Right atrium auricular region (tissue), 2 donors: ENCODE results near the gene PFDN1. TPM values are rescaled to one million over a fixed set of nuclear protein-coding genes. Genes with fewer than 3 reads are reported as not detected.

Experiments used
- DNase-seq: peaks from one replicate; pipeline ENCODE4 v3.0.0-alpha.2; 2019; ENCODE audit warnings: low spot score
- H3K27ac ChIP-seq, 2 donors: fragments of 200-600 bp; sonication (generic); 1 replicate in 1 of 2; 2 replicates in 1 of 2; pipeline ENCODE4 v1.5.1; 2016 to 2019
- H3K27me3 ChIP-seq, 2 donors: fragments of 200-600 bp; sonication (generic); one replicate each; pipeline versions ENCODE4 v1.5.1 to v1.6.0; 2017 to 2019
- H3K36me3 ChIP-seq: fragments of 200-600 bp; sonication (generic); one replicate; pipeline ENCODE4 v1.5.1; 2016
- H3K4me1 ChIP-seq, 2 donors: fragments of 200-600 bp; sonication (generic); one replicate each; pipeline versions ENCODE4 v1.5.1 to v1.6.0; 2017 to 2019
- H3K4me3 ChIP-seq, 2 donors: fragments of 200-600 bp; sonication (generic); 1 replicate in 1 of 2; 2 replicates in 1 of 2; pipeline ENCODE4 v1.5.1; 2017 to 2019; ENCODE audit warnings: mild to moderate bottlenecking in 1 of 2, moderate library complexity in 1 of 2
- H3K9me3 ChIP-seq, 2 donors: fragments of 200-600 bp; sonication (generic); one replicate each; pipeline ENCODE4 v1.5.1; 2019
- total RNA-seq, 2 donors: library from RNA; depleted of rRNA; stranded (reverse); fragments of >200 nt; gene quantifications; one replicate each; pipeline ENCODE4 v1.1.0, GENCODE V29; 2016
- TF ChIP-seq, protein P1 (sequence below), 2 donors: fragments of 200-600 bp; sonication (generic); IDR thresholded peaks; one replicate each; pipeline ENCODE4 v1.5.1; 2019; ENCODE audit warnings: antibody characterized with exemption in 2 of 2

Gene PFDN1
- total RNA-seq, 2 donors from 2014 or later: 80.4 to 123 TPM

DNA sequence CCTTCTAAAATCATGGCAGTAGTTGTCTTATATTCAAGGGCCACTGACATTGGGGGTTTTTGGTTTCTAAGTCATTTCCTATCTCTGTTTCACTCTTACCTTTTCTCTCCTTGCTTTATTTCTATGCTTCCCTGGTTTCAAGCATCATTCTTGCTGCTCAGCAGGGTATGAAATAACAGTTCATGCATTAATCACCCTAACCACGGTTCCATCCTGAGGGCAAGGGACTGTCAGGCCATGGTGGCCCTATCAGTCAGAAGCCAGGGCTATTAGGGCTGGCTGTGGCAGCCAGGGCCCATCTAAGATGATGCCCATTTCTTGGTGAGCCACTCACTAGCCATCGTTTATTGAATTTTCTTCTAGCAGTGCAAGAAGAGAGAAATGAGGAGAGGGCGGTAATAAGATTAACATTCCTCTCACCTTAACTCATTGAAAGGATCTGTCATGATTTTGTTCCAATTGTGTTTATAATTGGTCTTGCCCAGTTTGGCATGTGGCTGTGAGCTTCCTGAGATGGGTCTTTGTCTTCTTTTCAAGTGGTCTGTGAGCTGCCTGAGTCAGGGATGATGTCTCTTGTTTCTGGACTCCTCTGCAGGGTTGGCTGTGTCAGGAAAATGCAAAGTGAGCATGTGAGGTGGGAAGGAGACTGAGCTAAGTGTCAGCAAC is 82.7 kb downstream of the PFDN1 start:
- Histone ChIP-seq H3K4me3 (no peak overlapping the region), H3K36me3 (no peaks in the 10 kb centered on the region), H3K27ac (peak overlapping the region; percentile 83 to 88), H3K4me1 (peaks cover 0 to 92% of the 10 kb centered on the region in 2 donors), H3K9me3 (no peaks in the 10 kb centered on the region), H3K27me3 (no peaks in the 10 kb centered on the region)
- TF ChIP-seq, protein P1, sequence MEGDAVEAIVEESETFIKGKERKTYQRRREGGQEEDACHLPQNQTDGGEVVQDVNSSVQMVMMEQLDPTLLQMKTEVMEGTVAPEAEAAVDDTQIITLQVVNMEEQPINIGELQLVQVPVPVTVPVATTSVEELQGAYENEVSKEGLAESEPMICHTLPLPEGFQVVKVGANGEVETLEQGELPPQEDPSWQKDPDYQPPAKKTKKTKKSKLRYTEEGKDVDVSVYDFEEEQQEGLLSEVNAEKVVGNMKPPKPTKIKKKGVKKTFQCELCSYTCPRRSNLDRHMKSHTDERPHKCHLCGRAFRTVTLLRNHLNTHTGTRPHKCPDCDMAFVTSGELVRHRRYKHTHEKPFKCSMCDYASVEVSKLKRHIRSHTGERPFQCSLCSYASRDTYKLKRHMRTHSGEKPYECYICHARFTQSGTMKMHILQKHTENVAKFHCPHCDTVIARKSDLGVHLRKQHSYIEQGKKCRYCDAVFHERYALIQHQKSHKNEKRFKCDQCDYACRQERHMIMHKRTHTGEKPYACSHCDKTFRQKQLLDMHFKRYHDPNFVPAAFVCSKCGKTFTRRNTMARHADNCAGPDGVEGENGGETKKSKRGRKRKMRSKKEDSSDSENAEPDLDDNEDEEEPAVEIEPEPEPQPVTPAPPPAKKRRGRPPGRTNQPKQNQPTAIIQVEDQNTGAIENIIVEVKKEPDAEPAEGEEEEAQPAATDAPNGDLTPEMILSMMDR (IDR thresholded peaks at IDR 0.05): no peak
- DNase-seq: no peak

DNA sequence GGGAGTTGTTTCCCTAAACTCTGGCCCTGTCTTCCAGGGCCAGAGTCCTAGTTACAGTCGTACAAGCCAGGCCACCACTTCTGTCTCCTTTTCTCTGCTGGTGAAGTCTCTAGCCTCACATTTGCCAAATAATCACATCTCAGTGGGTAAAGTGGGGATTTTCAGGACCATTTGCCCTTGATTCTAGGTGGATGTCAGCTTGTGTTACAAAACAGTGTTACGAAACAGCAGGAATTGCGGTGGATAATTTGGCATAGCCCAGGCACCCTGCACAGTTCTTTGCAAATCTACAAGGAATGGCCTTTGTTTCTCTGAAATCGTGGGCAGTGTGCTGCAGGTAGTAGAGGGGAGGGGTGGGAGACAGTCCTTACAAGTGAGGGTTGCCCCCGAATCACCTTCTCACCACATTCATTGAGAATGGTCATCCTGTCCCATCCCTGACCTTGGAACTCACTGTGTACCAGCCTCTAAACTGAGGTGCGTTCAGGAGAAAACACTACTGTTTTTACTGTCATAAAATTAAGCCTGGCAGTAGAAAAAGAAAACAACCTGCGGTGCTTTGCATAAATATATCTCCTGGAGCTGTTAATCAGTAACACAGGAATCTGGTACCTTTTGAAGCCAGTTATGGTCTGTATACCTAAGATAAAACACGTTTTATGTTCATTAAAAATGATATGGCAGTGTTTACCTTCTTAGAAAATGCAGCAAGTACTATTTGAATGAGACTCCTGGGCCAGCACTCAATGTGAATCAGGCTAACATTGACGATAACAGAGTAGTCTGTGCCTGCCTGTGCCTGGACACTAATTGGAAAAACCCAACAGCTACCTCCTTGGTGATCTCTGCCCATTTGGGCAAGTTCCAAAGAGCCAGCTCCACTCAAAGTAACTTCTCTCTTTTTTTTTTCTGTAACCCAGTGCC is 83.6 kb downstream of the PFDN1 start:
- H3K4me1 ChIP-seq: peaks cover 0 to 96% of the 10 kb centered on the region in 2 donors
- TF ChIP-seq, protein P1 (IDR thresholded peaks at IDR 0.05): no peak
- H3K9me3 ChIP-seq: no peaks in the 10 kb centered on the region
- H3K4me3 ChIP-seq: no peak overlapping the region
- no peaks in the 10 kb centered on the region for H3K27me3 ChIP-seq
- no peaks in the 10 kb centered on the region for H3K36me3 ChIP-seq
- H3K27ac ChIP-seq: peak overlapping the region; percentile 83 to 88
- no peak for DNase-seq

DNA sequence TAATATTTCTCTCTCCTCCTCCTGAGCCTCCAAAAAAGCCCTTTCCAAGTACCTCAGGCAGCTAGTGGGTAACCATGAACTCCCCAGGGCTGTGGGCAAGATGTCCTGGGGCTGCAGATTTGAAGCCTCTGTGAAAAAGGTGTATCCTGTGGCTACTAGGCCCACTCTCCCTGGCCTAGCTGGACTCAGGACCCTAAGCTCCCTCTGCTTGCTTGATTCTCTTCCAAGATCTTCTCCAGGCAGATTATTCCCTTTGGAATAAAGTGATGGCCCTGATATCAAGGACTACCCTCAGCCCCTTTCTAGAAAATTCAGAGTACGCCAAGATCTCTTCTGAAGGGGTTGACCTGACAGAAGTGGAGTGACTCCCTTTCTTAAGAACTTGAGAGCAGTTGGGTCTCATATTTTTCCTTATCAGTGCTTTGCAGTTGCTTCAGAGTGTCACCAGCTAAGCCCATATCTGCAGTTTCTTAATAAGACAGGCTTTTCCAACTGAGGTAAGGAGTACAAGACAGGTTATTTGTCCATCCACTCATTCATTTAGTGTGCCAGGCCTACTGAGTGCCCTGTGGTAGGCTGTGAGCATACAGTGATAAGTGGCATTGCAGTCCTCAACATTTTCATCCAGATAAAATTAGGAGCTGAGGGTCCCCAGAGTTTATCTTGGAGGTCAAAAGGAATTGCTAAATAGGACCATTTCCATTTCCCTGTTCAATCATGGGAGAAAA is 85.4 kb downstream of the PFDN1 start:
- Histone ChIP-seq H3K27me3 (no peaks in the 10 kb centered on the region), H3K27ac (peak overlapping the region in 1 of 2 donors; percentile 43), H3K4me1 (peaks cover 0 to 77% of the 10 kb centered on the region in 2 donors), H3K36me3 (no peaks in the 10 kb centered on the region), H3K9me3 (no peaks in the 10 kb centered on the region), H3K4me3 (no peak overlapping the region)
- TF ChIP-seq, protein P1 (IDR thresholded peaks at IDR 0.05): no peak
- DNase-seq: no peak

DNA sequence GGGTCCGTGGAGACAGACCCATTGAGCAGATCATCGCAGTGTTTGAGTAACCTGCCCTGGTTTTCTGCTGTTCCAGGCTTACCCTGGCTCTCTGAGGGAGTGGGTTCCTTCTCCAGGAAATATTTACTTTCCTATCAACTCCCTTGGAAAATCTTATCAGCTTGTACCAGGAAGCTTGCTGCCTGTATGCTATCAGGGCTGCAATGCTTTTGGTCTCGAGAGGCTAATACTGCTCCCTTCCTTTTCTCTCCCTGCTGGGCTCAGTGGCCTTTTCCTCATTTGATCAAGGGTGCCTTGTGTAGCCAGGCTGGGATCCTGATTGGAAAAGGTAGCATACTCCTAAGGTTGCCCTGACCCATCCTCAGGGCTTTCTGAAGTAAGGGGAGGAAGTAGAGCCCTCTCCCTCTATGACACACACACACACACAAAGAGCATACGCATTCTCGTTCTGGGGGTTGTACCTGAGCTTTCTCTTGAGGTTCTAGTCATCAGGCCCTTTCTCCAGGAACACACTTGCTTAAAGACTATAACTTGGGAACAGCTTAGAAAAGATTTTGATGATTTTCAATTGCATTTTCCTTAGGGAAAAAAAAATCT is 86.3 kb downstream of the PFDN1 start:
- H3K36me3 ChIP-seq: no peaks in the 10 kb centered on the region
- no peak for DNase-seq
- no peak overlapping the region for H3K4me3 ChIP-seq
- peaks cover 0 to 69% of the 10 kb centered on the region in 2 donors for H3K4me1 ChIP-seq
- H3K27ac ChIP-seq: peak overlapping the region; percentile 5 to 43
- TF ChIP-seq, protein P1 (IDR thresholded peaks at IDR 0.05): no peak
- H3K9me3 ChIP-seq: no peaks in the 10 kb centered on the region
- no peaks in the 10 kb centered on the region for H3K27me3 ChIP-seq

DNA sequence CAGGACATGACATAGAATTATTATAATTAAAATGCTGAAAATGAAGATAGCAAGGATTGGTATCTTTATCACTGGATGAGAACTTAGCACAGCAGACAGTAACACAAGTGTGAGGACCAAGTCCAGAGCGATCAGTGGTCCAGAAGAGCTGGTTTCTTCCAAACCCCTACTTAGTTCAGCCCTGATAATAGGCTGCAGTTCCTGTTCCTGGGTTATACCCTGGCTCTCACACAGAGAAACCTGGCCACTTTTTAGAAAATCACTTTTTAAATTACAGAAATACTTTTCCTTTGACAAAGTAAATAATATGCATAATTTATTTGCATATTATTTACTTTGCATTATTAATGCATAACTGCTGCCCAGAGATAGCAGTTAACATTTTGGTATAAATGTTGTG is 87.6 kb downstream of the PFDN1 start:
- DNase-seq: no peak
- peaks cover 0 to 57% of the 10 kb centered on the region in 2 donors for H3K4me1 ChIP-seq

More for the DNA sequence above, 87.6 kb downstream of the PFDN1 start:
- no peak overlapping the region for H3K27ac ChIP-seq
- TF ChIP-seq, protein P1 (IDR thresholded peaks at IDR 0.05): no peak
- H3K27me3 ChIP-seq: no peaks in the 10 kb centered on the region
- no peaks in the 10 kb centered on the region for H3K9me3 ChIP-seq
- no peak overlapping the region for H3K4me3 ChIP-seq
- no peaks in the 10 kb centered on the region for H3K36me3 ChIP-seq
